GM19035 (cell line): ENCODE measurements around the gene SLFN12L.
"Not testable (repeated sequence)": the region's sequence is repeated elsewhere in the genome, so short reads cannot be mapped to it uniquely, and the experiment has no call there.

ENCODE experiments used
- ATAC-seq: cut with Tn5 transposase; IDR thresholded peaks from one replicate; pipeline ENCODE4 v1.9.1; 2021; ENCODE audit not compliant: unreplicated experiment

Gene SLFN12L

DNA sequence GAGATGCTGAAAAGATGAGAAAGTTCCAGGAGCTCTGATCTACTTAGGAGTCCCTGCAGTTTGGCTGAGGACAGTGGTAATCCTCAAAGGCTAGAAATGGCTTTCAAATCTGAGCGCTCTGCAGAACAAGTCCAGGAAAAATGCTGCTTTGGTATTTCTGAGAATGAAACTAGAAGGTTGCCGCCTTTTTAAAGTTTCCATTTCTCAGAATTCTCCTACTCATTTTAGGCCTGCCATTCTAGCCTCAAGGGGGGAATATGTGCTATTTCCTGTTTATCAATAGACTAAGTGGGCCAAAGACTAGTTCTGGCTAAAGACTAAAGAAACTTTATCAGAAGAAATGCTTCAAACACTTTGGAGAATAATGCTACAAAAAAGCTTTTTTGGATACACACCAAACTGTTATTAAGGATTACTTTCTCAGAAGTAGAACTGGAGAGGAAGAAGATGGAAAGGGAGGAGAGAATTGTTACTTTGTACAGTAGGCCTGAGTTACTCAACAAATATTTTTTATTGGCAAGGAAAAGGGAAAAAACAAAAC lies at the start of gene SLFN12L:
SLFN12L (minus strand) TSS at position 78 of the 541 bp plus-strand sequence. CDS start 15,314 bp downstream, outside the sequence.
- ATAC-seq = no peak

DNA sequence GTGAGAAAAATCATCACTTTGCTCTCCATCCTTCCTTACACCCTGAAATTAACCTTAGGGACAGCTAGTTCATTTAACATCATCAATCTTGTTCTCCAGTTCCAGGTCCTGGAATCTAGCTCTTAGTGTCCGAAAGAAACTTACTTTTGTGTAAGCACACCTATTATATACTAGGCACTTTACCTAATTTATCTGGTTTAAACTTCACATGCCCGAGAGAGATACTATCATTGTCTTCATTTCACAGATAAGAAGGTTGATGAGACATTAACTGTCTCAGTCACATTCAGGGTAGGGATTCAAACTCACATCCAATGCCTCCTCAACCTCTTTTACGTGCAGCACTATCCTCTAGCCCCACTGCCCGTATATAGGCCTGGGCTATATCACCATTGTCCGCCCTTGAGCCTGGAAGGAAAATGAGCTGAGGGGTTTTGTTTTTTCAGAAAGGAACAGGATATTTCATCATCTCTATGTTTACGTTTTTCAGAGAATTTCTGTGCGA lies 49.1 kb upstream of the SLFN12L start:
- ATAC-seq = peak; percentile 11

DNA sequence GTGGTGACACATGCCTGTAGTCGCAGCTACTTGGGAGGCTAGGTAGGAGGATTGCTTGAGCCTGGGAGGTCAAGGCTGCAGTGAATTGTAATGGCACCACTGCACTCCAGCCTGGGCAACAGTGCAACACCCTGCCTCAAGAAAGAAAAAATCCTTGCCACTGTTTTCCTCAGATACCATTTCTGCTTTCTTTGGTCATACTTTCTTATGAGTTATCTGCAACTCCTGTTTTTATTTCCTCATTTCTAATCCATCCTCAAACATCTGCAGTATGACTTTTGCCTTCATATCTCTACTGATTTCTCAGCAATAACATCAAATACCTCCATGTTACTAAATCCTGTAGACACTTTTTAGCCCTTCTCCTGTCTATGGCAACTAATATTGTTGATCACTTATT lies 46.6 kb upstream of the SLFN12L start:
- no peak for ATAC-seq

DNA sequence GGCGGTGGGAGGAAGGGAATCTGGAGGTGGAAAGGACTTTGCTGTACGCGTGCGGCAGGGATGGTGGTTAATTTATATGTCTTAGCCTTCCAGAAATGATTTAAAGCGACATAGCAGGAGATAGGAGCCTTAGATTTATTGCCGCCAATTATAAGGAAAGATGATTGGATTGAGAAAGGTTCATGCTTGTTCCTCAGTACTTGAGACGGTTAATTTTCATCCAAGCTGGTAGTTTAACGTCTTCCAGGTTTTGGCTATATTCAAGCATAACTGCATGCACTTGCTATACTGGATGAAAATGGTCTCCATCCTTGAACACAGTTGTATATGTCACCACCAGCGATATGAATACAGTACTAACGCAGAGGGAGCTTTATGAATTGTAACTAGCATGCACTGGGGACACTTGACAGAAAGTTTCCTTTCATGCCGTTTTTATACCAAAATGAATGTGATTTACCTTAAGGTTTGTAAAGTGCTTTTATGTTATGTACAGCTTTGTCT lies 41.5 kb upstream of the SLFN12L start:
- ATAC-seq = no peak

DNA sequence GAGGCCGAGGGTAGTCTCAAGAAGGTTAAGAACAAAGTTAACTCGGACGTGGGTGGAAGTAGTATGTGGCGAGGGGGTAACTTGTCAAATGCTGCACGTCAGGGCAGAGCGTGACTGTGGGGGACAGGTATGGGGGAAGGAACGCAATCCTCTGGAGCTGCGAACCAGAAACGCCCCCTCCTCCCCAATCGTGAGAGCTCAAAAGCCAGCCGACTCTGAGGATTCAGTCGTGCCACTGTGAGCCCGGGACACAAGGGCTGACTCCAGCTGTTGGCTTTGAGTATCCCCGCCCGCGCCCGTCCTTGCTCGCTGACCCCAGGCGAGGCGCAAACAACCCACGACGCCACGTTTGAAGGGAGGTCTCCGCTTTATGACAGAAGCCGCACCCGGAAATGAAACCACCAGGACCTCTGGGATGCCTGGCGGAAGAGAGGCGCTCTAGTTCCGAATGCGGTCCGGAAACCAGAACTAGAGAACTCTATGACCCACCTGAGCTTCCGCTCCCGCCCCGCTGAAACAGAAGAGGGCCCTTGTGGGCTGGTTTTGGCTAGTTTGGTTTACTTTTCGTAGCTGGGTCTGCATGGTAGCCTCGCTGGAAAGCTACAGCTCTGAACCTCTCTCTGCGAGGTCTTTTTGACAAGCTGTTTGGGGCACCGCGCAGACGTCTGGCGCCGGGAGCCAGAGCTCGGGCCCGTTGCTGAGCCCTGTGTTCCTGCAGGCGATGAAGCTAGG lies 40.9 kb upstream of the SLFN12L start, which contains the start of gene PEX12:
PEX12 (minus strand) TSS at position 375 of the 732 bp plus-strand sequence. CDS start 550 bp downstream, outside the sequence.
- peak; percentile 90 for ATAC-seq

DNA sequence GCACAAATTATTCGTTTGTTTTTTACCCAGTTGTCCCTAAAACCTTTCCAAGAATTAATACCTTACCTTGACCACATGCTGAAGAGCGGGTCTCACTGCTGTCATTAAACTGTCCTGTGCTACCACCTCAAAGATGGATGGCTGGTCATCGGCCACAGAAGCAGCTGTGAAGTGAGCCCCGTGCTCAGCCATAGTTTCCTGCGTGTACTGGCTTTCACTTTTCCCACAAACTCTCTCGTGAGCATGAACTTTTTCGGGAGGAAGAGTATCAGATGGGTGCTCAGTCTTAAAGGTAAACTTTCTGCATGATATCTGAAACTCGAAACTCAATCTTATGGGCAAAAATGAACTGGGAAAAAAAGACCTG lies 40.3 kb upstream of the SLFN12L start:
- no peak for ATAC-seq

DNA sequence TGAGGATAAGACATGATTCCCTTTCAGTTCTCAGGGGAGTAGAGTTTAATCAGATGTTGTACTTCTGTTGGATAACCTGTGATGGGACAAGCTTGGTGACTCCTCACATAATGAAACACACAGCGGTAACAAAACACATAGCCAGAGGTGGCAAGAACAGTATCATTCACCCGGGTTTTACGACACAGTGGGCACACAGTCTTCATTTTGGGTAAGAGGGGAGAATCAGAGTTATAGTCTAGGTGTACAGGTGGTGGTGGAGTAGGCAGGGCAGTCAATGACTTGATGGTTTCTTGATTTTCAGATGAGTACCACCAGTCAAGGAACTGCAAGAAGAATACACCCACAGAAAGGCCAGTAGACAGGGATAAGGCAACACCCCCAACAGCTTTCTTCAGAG lies 38.3 kb upstream of the SLFN12L start:
- no peak for ATAC-seq

DNA sequence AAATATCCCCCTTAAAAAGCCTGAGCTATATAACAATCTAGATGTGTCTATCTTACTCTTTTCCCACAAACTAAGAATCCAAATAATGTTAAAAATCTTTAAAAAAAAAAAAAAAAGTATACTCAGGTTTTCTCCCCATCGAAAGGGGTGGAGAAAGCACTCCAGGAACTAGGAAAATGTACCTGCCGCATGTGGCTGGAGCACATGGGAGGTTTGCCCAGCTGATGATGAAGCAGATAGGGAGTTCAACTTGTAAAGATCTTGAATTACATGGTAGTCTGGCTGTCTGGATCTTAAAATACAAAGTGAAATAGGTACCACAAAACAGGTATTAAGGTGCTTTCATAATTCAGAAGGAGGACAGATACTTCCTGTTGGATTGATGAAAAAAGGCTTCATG lies 31.9 kb upstream of the SLFN12L start:
- ATAC-seq = no peak

DNA sequence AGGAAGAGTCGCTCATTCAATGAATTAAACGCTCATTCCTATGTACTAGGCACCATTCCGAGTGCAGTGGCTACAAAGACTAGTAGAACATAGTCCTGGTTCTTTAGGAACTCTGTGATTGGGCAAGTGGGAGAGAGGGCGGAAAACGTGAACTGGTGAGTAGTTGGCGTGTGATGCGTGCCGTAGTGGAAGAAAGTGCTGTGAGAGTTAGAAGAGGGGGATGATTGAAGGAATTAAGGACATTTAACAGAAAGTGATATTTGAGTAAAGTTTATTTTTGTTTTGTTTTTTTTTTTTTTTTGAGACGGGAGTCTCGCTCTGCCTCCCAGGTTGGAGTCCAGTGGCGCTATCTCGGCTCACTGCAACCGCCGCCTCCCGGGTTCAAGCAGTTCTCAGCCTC lies 31.1 kb upstream of the SLFN12L start:
- ATAC-seq = no peak

DNA sequence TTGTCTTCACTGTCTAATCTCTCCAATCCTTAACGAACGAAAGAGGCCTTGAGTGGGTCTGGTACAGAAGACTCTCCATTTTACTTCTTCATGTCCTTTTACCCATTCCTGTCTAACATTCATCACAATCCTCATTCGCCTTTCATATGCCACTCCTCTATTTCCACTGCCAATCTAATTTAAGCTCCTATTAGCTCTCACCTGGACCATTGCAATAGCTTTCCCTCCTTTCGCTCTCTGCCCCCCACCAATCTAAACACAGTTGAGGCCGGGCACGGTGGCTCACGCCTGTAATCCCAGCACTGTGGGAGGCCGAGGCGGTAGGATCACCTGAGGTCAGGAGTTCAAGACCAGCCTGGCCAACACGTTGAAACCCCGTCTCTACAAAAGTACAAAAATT lies 29.5 kb upstream of the SLFN12L start:
- no peak for ATAC-seq

DNA sequence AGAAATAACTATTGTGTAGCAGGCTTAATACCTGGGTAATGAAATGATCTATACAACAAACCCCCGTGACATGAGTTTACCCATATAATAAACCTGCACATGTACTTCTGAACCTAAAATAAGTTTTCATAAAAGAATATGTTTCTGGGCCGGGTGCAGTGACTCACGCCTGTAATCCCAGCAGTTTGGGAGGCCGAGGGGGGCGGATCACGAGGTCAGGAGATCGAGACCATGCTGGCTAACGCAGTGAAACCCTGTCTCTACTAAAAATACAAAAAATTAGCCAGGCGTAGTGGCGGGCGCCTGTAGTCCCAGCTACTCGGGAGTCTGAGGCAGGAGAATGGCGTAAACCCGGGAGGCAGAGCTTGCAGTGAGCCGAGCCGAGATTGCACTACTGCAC lies 25.7 kb upstream of the SLFN12L start:
- not testable (repeated sequence) for ATAC-seq

DNA sequence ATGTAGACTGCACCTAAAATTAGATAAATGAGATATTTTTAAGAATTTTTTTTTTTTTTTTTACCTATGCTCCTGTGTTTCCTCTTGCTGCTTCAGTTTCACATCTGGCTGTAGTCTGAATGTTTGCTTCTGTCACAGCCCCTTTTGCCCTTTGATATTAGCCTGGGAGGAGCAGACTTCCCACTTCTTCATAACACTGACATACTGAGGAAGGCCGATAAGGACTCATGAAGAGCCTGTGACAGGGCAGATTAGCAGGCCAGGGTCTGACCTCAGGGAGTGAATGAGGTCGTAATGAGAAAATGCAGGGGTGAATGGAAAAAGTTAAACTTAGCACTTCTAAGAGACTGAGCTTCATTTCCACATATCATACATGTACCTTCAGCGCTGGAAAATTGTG lies 23.2 kb upstream of the SLFN12L start, which contains the start of gene SLFN14:
SLFN14 (minus strand) TSS at position 117 of the 400 bp plus-strand sequence. CDS start 2,757 bp downstream, outside the sequence.
- ATAC-seq = no peak

DNA sequence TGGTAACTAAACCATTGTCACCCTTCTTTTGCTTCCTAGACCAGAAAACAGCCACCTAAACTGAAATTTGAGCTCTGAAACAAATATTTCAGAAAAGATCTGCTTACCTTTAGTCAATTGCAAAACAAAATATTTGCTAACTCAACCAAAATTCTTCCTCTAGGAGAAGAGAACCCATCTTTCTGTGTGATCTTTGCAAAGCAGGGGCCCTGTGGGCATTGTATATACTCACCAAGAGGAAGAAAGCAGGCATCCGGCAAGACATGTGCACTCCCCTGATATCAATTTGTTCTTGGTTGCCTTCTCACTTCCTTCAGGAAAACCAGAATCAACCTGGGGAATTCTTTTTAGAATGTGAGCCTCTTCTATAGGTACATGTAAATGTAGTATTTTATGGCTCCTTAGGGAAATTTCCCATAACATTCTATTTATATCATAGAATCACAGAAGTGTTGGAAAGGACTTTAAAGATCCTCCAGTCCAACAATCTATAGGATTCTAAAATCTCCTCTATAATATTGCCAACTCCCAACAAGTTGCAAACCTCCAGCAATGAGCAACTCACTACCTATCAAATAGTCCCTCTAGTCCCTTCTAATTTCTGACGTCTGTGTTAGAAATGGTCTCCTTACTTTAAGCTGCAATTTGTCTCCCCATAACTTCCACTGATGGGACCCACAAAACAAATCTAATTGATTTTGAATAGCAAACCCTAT lies 22.2 kb upstream of the SLFN12L start:
- no peak for ATAC-seq

DNA sequence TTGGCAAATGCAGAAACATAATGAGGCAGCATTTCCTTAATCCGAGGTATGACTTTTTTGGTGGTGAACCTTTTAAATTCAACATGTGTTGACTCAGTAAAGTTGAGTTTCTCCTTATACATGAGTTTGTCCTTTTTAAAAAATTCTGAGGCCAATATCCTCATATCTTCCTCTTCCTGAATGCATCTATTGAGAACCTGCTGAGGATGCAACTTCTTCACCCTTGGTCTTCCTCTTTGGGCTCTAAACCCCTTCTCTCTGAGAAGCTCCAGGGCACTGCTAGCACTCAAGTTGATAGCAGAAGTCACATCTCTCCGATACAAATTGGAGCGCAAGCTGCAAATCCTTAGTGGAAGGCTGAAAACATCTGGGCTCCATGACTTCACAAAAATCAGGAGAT lies 19.9 kb upstream of the SLFN12L start:
- ATAC-seq = no peak

DNA sequence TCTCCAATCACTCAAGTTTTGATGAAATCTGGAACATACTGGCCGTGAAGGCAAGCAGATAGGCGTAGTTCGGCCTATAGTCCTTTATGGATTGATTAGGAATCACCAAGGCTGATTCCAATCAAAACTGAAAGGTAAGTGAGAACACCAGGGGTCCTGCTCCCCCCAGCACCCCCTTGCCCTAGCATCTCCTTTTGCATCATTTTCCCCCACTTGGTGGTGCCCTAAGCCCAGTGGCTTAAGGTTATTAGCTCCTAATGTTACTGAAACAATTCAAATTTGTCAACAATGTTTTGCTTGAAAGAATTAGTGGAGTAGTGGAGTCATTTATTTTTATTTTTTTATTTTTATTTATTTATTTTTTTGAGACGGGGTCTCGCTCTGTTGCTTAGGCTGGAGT lies 18.2 kb upstream of the SLFN12L start:
- no peak for ATAC-seq

DNA sequence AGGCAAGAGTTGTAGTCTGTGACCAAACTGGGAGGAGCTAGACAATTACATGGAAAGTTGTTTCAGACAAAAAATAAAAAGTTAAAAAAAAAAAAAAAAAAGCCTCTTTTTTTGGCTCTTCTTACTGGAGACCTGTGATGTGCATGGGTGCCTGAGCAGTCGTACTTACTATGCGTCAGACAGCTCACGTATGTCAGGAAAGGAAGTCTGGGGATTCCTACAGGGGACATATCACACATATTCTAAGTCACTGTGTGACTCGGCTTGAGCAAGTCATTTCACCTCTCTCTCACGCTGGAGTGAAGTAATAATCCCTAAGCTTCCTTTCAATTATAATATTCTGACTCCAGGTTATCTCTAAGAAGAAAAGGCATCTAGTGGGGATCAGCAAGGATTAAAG lies 17.2 kb upstream of the SLFN12L start:
- no peak for ATAC-seq

DNA sequence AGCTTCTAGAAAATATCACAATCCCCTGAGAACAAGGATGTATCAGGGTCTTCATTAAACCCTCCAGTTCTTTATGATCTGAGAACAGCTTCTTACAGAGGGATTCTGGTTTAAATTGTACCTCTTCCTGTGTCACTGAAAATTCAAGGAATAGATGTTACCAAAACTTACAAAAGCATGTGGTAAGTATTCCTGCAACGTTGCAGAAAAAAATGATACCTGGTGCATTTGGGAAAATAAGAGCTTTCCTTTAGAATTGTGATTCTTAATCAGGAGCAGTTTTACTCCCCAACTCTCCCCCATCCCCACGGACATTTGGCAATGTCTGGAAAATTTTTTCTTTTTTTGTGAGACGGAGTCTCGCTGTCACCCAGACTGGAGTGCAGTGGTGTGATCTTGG lies 15.8 kb upstream of the SLFN12L start:
- ATAC-seq = no peak

DNA sequence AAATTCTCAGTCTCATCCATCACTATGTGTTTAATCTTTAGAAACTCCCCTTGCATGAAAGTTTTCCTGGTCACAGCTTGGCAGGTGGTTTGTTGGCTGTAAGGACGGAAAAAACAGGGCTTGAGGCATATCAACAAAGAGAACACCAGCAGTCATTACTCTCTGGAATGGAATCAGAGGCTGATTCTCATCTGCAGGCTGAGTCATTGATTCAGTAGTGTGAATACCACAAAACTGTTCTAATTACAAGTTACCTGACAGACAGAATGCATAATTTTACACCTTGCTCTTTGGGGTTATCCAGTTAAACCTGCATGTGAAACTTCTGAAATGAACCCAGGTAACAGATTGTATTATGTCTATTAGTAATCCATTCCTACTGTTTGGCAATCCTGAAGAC lies 11.5 kb upstream of the SLFN12L start:
- ATAC-seq = no peak

DNA sequence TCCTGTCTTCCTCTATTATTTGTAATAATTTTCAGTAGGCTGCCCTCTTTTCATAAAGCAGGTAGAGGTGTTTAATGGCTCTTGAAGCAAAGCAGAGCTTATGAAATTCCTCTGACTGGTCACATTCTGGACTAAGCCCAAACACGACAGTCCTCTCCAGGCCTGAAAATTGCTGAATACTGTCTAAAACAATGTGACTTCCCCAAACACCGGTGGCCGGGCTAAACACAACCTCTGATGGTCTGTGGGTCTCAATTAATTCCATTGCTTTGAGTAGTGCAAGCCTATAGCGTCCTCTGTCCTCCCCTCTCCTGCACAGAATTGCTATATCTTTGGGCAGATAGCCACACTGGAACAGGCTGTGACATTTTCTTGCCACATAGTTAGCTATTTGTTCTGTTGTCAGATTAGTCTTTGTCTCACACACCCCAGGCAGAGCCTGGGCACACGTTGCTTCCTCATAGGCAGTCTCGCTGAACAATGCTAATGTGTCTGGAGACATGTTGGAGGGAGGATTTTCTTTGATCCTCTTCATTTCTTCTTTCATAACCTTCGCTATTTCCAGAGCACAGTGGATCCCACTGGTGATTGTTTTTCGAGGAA lies 10.8 kb upstream of the SLFN12L start:
- ATAC-seq = no peak

DNA sequence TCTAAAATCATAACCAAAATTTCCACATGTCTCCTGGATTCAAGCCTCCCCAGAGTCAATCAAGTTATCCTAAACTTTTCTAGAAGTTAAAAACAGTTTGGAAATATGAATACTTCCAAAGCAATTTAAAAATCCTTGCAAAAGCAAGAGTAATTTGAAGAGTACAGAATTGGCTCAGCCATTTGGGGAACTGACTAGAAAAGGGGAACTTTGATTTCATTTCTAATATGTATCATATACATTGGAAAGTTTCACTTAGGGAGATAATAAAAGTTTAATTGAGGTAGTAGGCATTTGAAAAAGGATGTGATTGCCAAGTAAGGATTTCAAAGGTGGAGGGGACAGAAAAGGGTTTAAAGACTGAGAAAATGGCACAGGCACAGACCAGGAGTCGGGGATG lies 9.0 kb upstream of the SLFN12L start:
- ATAC-seq = no peak

DNA sequence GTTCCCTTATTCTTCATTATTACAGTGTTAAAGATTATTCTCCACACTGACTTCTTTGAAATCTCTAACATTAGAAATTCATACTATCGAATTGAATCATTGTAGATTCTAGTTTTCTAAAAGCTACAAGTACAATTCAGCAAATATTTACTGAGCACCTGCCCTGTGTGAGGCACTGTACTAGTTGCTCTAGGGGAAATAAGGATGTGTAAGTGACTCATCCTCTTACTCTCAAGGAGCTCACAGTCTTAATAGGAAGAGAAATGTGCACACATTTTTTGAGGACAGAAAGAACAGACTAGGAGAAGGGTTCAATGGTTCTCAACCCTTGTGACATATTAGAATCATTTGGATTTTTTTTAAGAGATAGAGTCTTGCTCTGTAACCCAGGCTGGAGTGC lies 7.7 kb upstream of the SLFN12L start:
- ATAC-seq = no peak
